AG09319 (cell line): ENCODE measurements around the gene MPND.

Source experiments
- DNase-seq: peaks from one replicate; pipeline ENCODE4 v3.0.0-alpha.2; 2010; ENCODE audit warnings: low read depth; ENCODE audit errors: extremely low read depth
- CTCF ChIP-seq: IDR thresholded peaks from 2 replicates; pipeline ENCODE4 v1.5.1; 2011; ENCODE audit warnings: low read depth, mild to moderate bottlenecking, inconsistent platforms, low read length, moderate library complexity

Gene MPND

GRCh38 chr19:4310247-4311121 lies 32.9 kb upstream of the MPND start:
- no peak for TF ChIP-seq CTCF
- DNase-seq = no peak

GRCh38 chr19:4313847-4314490 lies 29.4 kb upstream of the MPND start:
- no peak for DNase-seq
- TF ChIP-seq CTCF = no peak

GRCh38 chr19:4316956-4317355 lies 26.4 kb upstream of the MPND start:
- TF ChIP-seq CTCF = no peak
- DNase-seq = no peak

GRCh38 chr19:4318460-4318859 lies 24.9 kb upstream of the MPND start:
- no peak for TF ChIP-seq CTCF
- DNase-seq = no peak

- no peak for TF ChIP-seq CTCF
- no peak for DNase-seq
These were observed 24.2 kb upstream of the MPND start for GRCh38 chr19:4319067-4319718.

GRCh38 chr19:4320419-4320818 lies 22.9 kb upstream of the MPND start:
- TF ChIP-seq CTCF = no peak
- no peak for DNase-seq
